Measurements from ENCODE around the gene CSRP1.
A peak's percentile ranks its signal among the peaks of the same experiment; 100 is the strongest.

The CSRP1 gene

DNA sequence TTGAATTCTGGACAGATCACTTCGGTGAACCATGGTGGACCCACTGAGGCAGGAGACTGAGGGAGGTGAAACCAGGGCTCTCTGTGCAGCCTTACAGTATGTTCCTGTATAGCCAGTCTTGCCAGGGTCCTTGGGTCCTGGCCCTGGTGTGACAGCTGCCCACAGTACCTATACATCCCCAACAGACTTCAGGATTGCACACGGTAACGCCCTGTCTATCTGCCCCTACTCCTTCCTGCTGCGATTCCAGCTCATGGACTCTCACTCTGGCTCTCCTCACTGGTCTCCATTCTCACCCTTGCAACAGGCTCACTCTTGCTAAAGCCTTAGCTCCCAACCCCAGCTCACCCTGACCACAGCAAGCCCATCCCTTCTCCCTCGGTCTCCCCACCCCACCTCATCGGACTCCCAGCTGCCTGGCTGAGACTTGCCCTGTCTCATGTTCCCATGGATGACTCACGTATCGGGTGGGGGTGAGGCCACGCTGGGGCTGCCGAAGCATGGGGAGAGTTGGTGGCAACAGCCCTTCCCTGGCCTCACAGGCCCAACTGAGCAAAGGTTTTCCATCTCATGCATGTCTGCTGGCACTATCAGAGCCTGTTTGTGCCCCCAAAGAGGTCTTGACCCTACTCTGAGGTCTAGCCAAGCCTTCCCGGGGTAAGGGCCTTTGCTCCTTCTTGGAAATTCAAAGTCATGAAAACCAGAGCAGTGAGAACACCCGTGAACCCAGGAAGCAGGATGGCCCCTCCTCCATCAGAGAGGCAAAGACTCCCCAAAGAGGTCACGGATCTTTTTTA is 45.1 kb downstream of the CSRP1 start:
- DNase-seq (ENCODE audit: low read depth) = peak; percentile 100
- no peak overlapping the region for H3K4me3 ChIP-seq (ENCODE audit: low read depth, low read length)
- TF ChIP-seq, protein P1, sequence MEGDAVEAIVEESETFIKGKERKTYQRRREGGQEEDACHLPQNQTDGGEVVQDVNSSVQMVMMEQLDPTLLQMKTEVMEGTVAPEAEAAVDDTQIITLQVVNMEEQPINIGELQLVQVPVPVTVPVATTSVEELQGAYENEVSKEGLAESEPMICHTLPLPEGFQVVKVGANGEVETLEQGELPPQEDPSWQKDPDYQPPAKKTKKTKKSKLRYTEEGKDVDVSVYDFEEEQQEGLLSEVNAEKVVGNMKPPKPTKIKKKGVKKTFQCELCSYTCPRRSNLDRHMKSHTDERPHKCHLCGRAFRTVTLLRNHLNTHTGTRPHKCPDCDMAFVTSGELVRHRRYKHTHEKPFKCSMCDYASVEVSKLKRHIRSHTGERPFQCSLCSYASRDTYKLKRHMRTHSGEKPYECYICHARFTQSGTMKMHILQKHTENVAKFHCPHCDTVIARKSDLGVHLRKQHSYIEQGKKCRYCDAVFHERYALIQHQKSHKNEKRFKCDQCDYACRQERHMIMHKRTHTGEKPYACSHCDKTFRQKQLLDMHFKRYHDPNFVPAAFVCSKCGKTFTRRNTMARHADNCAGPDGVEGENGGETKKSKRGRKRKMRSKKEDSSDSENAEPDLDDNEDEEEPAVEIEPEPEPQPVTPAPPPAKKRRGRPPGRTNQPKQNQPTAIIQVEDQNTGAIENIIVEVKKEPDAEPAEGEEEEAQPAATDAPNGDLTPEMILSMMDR (conservative IDR thresholded peaks at IDR 0.05; ENCODE audit: low read depth, low read length) = no peak

DNA sequence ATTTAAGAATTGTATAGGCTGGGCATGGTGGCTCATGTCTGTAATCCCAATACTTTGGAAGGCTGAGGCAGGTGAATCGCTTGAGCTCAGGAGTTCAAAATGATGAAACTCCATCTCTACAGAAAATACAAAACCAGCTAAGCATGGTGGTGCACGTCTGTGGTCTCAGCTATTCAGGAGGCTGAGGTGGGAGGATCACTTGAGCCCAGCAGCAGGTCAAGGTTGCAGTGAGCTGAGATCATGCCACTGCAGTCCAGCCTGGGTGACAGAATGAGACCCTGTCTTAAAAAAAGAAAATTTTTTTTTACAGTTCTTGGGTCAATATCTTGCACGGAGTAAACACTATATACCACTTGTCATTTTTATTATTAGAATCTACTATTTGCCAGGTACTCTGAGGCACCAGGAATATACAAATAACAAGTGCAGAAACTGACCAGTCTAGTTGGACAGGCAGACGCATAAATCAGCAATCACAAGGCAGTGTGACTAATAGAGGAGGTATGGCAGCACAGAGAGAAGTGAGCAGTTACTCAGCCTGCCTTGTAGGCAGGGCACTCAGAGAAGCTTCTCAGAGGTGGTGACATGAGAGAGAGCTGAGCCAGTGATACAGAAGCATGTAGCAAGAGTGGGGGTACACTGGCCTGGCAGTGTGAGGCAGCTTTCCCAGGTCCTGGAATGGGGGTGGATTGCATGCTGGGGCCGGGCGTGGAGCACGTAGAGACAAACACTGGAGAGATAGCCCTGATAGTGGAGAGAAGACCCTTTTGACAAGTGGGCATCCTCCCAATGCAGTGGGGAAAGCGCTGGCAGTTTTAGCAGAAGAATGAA is 45.9 kb downstream of the CSRP1 start:
- peak; percentile 99 for DNase-seq (ENCODE audit: low read depth)
- no peak overlapping the region for H3K4me3 ChIP-seq (ENCODE audit: low read depth, low read length)
- TF ChIP-seq, protein P1 (conservative IDR thresholded peaks at IDR 0.05; ENCODE audit: low read depth, low read length) = no peak

DNA sequence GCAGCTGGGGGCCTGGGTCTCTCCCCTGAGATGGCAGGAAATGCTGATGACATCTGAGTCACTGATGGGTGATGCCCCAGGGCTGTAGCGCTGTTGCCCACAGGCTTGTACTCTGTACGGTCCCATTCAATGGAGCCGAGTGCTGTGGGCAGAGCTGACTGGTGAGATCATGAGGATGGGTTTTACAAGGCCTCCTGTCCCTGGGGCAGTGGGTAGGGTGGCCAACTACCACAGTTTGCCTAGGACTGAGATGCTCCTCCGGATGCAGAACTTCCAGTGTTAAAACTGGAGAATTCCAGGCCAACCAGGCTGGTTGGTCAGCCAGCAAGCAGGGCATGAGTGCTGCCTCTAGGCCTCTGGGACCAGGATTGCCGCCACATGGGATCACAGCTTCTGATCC is 47.1 kb downstream of the CSRP1 start:
- no peak for DNase-seq (ENCODE audit: low read depth)
- TF ChIP-seq, protein P1 (conservative IDR thresholded peaks at IDR 0.05; ENCODE audit: low read depth, low read length) = no peak
- no peak overlapping the region for H3K4me3 ChIP-seq (ENCODE audit: low read depth, low read length)

DNA sequence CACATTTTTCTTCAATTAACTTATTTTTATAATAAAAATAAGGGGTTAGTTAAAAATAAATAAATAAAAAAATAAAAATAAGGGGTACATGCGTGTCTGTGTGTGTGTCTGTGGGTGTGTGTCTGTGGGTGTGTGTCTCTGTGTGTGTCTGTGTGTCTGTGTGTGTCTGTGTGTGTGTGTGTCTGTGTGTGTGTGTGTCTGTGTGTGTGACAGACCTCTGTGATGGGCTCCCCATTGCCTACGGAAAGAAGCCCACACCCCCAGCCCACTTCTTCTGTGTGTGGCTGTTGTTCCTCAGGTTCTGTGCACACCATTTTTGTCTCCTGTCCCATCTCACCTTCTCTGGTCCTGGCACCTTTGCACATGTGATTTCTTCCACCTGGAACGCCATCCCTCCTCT is 47.9 kb downstream of the CSRP1 start:
- H3K4me3 ChIP-seq (ENCODE audit: low read depth, low read length) = no peak overlapping the region
- TF ChIP-seq, protein P1 (conservative IDR thresholded peaks at IDR 0.05; ENCODE audit: low read depth, low read length) = no peak
- DNase-seq (ENCODE audit: low read depth) = no peak

DNA sequence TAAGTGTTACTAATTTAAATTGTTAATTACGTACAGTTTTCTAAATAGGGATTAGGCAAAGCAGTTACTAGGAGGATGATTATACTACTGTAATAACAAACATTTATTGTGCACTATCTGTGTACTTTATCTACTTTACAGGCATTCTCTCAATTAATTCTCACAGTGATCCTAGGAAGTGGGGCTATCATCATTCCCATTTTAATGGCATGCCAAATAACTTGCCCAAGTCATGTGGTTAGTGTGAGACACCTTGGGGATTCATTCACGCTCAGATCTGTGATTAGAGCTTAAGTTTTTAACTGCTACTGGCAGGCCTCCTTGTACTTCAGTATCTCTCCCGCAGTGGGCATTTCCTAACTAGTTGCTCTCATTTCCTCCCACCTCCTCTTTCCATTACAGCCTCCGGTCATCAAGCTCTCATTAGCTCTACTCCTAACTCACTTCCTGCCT is 49.4 kb downstream of the CSRP1 start:
- TF ChIP-seq, protein P1 (conservative IDR thresholded peaks at IDR 0.05; ENCODE audit: low read depth, low read length) = no peak
- H3K4me3 ChIP-seq (ENCODE audit: low read depth, low read length) = no peak overlapping the region
- DNase-seq (ENCODE audit: low read depth) = peak; percentile 37

DNA sequence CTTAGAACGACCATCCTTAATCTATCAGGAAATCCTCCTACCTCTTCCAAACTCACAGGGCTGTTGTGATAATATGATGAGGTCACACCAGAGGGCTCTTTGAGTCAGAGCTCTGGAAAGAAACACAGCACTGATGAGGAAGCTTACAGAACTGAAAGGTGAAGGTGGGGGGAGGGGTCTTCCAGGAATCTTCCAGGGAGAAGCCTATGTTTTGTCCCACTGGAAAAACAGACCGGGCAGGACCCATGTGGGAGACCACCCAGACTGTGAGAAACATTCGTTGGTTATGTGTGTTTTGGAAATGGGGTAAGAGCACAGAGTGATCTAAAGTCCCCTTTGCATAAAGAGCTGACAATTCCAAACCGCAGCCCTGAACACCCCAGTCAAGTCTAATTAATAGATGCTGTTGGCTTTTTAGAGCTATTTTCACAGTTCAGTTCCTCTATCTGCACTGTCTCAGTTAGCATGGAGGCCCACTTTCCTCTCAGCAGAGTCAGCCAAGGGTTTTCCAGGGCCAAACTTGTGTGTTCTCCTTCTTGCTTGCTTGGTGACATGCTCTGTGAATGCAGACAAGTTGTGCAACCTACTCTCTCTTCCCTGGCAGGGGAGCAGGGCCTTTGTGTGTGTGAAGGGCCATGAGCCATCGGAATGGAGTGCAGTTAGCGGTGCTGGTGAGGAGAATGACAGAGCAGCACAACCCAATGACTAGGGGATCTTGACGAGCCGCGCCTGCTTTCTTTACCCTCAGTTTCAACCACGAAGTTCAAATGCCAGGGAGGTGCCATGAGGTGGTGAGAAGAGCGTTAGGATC is 50.2 kb downstream of the CSRP1 start:
- H3K4me3 ChIP-seq (ENCODE audit: low read depth, low read length) = no peak overlapping the region
- peak; percentile 95 for DNase-seq (ENCODE audit: low read depth)
- TF ChIP-seq, protein P1 (conservative IDR thresholded peaks at IDR 0.05; ENCODE audit: low read depth, low read length) = no peak

Data from choroid plexus epithelial cell (primary cell).